HG03196 (cell line): ENCODE data around the gene MATN1.

Source experiments
- ATAC-seq: cut with Tn5 transposase; IDR thresholded peaks from one replicate; pipeline ENCODE4 v1.9.1; 2021; ENCODE audit not compliant: unreplicated experiment

MATN1 gene

DNA sequence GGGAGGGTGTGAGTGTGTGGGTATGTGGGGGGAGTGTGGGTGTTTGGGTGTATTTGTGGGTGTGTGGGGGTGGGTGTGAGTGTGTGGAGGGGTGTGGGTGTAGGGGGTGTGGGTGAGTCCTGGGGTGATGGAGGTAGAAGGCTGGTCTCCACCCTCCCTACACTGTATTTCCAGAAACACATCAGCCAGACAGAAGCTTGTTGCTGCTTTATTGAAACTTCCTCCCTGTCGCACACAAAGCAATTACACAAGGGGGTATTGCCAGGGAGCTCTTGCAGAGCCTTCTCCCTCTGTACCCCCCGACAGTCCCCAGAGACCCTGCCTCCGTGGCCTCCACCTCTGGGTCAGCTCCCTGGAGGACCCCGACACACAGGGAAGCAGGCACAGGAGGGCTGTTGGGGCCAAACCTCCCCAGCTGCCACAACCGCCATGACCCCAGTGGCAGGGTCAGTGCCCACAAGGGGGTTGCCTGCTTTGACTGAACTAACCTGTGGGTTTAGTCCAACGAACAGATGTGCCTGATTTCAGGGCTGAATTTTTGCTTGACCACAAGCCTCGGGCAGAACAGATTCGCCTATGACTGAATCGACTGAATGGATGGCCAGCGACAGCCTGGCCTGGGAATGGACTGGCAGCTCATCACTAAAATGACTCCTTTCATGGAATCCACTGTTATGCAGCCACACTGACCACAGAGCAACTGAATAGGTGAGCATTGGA, 9.1 kb upstream of the MATN1 start:
- ATAC-seq: no peak

DNA sequence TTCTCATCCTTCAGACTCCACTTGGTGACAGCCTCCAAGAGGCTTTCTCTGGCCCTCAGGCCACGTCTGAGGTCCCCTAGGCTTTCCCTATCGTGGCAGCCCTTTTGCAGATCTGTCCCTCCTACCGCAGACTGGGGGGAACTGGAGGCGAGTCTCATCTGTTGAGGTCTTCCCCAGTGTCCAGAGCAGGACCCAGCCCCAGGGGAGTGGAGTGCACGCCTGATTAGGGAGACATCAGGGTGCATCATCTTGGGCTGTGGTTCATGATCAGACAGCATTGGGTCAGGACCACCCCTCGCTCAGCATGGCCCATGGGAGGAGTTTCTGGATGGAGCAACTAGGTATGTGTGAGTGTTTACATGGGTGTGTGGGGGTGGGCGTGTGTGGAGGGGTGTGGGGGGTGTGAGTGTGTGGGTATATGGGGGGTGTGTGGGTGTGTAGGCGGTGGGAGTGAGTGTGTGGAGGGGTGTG, 8.5 kb upstream of the MATN1 start:
- ATAC-seq: no peak

DNA sequence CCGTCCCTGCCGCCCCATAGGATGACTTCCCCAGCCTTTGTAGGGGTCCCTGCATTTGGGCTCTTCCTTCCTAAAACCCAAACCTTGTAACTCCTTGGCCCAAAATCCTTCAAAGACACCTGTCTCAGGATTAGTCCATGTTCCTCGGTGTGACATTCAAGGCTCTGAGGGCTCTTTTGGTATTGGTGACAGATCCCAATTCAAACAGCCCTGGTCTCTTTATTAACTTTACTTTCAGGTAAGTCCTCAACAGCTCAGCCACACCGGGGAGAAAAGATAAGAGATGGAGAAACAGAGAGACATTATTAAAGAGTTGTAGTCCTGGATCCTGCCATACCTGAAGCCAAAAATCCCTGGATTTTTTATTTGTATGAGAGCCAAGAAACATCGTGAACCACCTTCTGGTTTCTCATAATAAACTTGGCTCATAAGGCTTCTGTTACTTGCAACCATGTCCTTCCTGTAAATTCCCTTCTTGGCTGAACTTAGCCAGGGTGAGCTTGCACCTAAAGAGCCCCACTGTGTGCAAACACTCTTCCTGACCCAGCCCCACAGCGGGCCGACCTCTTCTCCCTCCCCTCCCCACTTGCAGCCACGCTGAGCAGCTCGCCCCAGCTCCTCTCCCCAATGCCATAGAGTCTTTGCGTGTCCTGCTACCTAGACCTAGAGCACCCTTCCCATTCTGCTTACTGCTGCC, 7.9 kb upstream of the MATN1 start:
- no peak for ATAC-seq

GRCh38 chr1:30730346-30731108, 7.1 kb upstream of the MATN1 start:
- ATAC-seq: no peak

GRCh38 chr1:30729901-30730300, 6.5 kb upstream of the MATN1 start:
- no peak for ATAC-seq

DNA sequence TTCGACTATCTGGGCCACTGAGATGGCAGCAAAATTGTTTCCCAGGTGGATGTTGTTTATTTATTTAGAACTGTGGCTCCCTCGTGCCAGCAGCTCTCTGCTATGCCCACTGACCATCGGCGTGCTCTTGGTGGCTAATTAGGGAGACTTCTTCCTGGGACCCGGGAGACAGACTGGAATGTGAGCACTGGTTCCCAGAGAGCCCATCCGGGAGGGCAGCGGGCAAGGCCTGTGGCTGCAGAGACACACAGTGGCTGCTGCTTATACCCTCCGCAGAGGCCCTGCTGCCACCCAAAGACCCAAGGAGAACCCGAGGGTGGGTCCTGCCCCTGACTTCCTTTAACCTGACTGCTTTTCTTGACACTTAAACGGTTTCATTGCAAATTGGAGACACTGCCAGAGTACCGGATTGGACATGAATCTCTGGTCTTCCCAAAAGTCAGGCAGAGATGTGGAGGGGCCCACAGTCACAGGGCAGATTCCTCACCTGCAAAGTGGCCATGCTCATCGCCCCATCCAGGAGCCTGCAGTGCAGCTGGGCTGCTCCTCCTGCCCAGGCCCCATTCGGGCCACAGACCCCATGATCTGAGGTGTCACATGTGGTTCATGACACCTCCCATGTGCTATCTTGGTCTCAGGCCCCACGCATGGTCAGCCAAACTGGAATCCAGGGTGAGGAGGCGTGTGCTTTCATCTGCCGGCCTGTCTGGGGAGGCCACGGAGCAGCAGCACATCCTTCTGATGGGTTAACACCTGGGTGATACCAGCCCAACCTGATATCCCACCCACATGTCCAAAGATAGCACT, 5.7 kb upstream of the MATN1 start:
- no peak for ATAC-seq

GRCh38 chr1:30728340-30728739, 5.0 kb upstream of the MATN1 start:
- ATAC-seq: no peak

- ATAC-seq: no peak
Measured at GRCh38 chr1:30727824-30728223, 4.4 kb upstream of the MATN1 start.

- no peak for ATAC-seq
Measured at GRCh38 chr1:30726773-30727684, 3.6 kb upstream of the MATN1 start.

DNA sequence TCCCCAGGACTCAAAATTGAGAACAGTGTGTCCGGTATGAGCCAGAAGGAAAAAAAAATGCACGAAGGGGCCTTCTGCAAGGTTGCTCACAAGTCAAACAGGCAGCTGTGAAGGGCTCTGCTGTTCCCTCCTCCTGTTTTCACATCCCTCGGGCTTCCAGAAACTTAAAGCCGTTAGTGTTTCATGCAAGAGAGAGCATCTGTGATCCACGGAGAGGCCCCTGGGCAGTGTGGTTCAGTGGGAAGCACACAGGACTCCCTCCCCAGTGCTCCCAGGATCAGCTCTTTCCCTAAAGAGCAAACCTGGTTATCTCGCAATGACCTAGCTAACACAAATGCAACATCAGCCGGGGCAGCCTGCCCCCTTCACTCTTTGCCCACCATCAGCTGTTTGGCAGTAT, 2.9 kb upstream of the MATN1 start:
- no peak for ATAC-seq

DNA sequence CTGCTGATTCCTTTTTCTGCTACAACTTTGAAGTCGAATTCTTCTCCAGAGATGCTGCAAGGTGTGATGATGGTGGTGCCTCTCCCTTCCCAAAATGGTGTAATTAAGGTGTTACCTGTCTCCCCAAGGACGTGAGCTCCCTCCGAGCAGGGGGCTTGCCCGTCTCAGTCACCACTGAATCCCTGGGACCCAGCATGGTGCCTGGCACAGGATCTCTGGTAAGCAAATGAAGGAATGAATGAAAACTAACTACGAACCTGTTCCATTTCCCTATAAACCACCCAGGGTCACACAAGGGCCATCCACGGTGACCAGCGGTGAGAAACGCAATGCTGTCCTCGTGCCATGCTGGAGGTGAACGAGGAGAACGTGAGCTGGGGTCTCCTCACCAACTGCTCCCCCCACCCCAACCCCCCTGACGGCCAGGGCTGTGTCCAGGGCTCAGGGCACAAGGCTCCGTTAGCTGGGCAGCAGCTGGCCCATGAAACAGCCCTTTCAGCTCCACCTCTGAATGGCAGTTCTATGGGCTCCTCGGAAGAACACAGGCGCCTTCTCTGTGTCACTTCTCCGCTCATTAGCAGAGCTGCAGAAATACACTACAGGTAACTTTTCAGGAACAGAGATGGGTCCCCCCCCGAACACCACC, 2.2 kb upstream of the MATN1 start:
- ATAC-seq: no peak

DNA sequence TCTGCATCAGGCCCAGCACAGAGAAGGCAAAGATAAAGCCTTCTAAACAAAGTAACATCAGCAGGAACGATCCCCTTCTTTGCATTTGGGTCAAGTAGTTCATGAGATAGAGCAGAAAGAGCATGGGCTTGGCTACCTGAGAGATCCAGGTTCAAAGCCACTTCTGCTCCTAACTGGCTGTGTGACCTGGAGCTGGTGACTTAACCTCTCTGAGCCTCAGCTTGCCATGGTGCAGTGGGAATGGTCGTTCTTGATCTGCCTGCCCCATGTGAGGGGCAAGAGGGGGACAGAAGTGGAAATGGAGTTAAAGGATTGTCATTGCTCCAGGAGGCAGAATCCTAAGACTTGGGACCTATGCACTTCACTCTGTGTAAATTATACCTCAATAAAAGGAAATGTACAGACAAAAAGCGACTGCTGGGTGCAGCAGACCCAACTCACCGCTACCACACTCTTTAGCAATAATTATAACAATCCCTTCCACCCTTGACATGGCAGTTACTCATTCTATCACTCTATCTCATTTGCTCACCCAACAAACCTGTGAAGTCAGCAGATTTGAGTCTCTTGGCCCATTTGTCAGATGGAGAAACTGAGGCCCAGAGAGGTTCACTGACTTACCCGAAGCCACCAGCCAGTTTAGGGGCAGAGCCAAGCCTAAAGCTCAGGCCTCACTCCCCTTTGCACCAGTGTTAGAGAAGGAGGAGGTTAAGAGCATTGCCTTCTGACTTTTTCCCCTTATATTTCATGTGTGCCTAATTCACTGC, 1.5 kb upstream of the MATN1 start:
- no peak for ATAC-seq

- no peak for ATAC-seq
Measured at GRCh38 chr1:30724175-30724574, 790 bp upstream of the MATN1 start.

DNA sequence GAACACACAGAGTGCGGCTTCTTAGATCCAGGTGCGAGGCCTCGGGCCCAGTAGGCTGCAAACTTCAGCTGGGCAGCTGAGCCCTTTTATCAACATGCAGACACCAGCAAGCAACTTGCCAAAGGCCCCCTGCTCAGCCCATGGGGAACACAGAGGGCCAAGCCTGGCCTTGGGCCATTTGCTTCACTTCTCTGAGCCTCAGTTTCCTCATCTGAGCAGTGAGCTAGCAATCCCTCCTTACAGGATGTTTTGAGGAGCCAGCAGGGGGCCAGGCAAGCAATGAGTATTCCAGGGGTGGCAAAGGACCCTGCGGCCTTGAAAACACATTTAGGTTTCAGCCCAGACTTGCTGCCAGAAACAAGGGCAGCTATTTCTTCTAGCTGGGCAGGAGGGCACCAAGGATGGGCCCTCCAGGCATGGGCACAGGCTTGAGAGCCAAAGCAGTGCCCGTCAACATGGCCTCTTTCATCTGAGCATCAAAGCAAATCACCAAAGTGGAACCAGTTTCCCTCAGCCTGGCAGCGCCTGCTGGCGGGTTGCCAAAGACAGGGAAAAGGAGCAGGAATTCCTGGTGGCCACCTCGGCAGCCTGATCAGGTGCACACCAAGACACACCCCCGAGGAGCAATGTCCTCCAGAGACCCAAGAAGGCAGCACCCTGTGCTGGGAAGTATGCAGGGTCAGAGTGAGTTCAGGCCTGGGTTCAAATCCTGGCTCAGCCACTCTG, 1.4 kb downstream of the MATN1 start:
- ATAC-seq: no peak

DNA sequence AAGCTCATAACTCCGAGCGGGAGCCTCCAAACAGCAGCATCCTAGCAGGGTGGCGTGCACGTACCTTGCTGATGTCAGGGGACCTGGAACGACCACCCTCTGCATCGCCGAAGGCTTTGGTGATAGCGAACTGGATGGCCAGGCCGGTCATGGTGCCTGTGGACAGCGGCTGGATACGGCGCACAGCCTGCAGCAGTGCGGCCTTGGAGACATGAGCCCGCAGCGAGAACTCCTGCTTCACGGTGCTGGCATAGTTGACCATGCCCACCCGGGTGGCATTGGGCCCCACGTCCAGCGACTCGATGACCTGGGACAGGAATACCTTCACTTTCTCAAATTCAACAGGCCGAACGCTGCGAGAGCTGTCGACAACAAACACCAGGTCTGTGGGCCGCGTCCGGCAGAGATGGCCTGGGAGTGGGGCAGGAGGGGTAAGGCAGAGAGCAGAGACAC, 2.0 kb downstream of the MATN1 start:
- ATAC-seq: no peak

GRCh38 chr1:30720271-30721223, 2.8 kb downstream of the MATN1 start:
- ATAC-seq: no peak
